ENCODE measurements around the gene HLA-G. TPM values are rescaled to one million over a fixed set of nuclear protein-coding genes. Genes with fewer than 3 reads are reported as not detected.

The HLA-G gene
- total RNA-seq, 1 experiment from 2014 or later: not detected

DNA sequence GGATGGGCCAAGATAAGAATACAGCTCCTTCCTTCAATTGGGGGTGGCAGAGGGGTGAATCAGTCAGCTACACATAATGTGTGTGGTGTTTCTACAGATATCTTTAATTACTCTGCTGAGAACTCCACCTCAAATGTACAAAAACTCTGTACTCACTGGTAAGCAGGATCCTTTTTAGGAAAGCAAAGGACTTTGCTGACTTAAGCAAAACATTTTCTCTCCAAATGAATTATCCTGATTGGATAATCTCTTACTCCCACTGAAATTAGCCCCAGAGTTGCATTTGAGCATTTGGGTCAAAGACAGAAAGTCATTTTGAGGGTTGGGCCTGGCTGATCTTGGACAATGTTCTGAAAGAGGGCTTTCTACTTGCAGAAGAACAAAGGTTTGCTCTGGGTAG is 13.4 kb downstream of the HLA-G start:
- intact Hi-C loops (cut with micrococcal nuclease): no loop called here
- H4K20me1 ChIP-seq (ENCODE audit: insufficient read depth): no peaks in the 10 kb centered on the region
- H3K4me3 ChIP-seq (replicated peaks in 1 of 2; ENCODE audit: low read depth in 1 of 2, low read length in 2 of 2): no peak overlapping the region
- H3K27me3 ChIP-seq (ENCODE audit: insufficient read depth, low read length): no peaks in the 10 kb centered on the region
- BruUV-seq (replicated peaks): no TSS peak
- no peaks in the 10 kb centered on the region for H3K79me2 ChIP-seq (ENCODE audit: insufficient read depth, low read length)
- no peak overlapping the region for H2AFZ ChIP-seq (ENCODE audit: low read depth, low read length, poor library complexity, severe bottlenecking)
- no peak overlapping the region for H3K9ac ChIP-seq (ENCODE audit: low read length)
- CTCF ChIA-PET: no interaction called here
- TF ChIP-seq, protein P1, sequence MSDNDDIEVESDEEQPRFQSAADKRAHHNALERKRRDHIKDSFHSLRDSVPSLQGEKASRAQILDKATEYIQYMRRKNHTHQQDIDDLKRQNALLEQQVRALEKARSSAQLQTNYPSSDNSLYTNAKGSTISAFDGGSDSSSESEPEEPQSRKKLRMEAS (IDR thresholded peaks at IDR 0.05): no peak
- TF ChIP-seq ELF1 (IDR thresholded peaks at IDR 0.05; ENCODE audit: borderline replicate concordance, low read depth): no peak
- no peak for TF ChIP-seq EZH2 (IDR thresholded peaks at IDR 0.05)
- no peak for TF ChIP-seq ZFX (IDR thresholded peaks at IDR 0.05)
- no peak for TF ChIP-seq CEBPB (IDR thresholded peaks at IDR 0.05; ENCODE audit: low read depth)
- no peak for TF ChIP-seq EZH2phosphoT487 (IDR thresholded peaks at IDR 0.05; ENCODE audit: borderline replicate concordance)
- TF ChIP-seq, protein P2, sequence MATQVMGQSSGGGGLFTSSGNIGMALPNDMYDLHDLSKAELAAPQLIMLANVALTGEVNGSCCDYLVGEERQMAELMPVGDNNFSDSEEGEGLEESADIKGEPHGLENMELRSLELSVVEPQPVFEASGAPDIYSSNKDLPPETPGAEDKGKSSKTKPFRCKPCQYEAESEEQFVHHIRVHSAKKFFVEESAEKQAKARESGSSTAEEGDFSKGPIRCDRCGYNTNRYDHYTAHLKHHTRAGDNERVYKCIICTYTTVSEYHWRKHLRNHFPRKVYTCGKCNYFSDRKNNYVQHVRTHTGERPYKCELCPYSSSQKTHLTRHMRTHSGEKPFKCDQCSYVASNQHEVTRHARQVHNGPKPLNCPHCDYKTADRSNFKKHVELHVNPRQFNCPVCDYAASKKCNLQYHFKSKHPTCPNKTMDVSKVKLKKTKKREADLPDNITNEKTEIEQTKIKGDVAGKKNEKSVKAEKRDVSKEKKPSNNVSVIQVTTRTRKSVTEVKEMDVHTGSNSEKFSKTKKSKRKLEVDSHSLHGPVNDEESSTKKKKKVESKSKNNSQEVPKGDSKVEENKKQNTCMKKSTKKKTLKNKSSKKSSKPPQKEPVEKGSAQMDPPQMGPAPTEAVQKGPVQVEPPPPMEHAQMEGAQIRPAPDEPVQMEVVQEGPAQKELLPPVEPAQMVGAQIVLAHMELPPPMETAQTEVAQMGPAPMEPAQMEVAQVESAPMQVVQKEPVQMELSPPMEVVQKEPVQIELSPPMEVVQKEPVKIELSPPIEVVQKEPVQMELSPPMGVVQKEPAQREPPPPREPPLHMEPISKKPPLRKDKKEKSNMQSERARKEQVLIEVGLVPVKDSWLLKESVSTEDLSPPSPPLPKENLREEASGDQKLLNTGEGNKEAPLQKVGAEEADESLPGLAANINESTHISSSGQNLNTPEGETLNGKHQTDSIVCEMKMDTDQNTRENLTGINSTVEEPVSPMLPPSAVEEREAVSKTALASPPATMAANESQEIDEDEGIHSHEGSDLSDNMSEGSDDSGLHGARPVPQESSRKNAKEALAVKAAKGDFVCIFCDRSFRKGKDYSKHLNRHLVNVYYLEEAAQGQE (IDR thresholded peaks at IDR 0.05; ENCODE audit: low read depth): no peak
- TF ChIP-seq, protein P3, sequence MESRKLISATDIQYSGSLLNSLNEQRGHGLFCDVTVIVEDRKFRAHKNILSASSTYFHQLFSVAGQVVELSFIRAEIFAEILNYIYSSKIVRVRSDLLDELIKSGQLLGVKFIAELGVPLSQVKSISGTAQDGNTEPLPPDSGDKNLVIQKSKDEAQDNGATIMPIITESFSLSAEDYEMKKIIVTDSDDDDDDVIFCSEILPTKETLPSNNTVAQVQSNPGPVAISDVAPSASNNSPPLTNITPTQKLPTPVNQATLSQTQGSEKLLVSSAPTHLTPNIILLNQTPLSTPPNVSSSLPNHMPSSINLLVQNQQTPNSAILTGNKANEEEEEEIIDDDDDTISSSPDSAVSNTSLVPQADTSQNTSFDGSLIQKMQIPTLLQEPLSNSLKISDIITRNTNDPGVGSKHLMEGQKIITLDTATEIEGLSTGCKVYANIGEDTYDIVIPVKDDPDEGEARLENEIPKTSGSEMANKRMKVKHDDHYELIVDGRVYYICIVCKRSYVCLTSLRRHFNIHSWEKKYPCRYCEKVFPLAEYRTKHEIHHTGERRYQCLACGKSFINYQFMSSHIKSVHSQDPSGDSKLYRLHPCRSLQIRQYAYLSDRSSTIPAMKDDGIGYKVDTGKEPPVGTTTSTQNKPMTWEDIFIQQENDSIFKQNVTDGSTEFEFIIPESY (IDR thresholded peaks at IDR 0.05; ENCODE audit: extremely low read depth, insufficient replicate concordance, low read length): no peak
- TF ChIP-seq YY1 (IDR thresholded peaks at IDR 0.05; ENCODE audit: extremely low read depth, insufficient replicate concordance, low read depth, low read length): no peak
- no peak for TF ChIP-seq SRF (IDR thresholded peaks at IDR 0.05; ENCODE audit: low read depth)
- no peak for TF ChIP-seq TCF7L2 (IDR thresholded peaks at IDR 0.05; ENCODE audit: borderline replicate concordance, extremely low read depth, insufficient read depth, insufficient read length)
- TF ChIP-seq JUND (IDR thresholded peaks at IDR 0.05): no peak
- no peak for TF ChIP-seq ZNF274 (IDR thresholded peaks at IDR 0.05; ENCODE audit: low read depth, low read length)
- TF ChIP-seq FOSL1 (IDR thresholded peaks at IDR 0.05; ENCODE audit: low read depth): no peak
- TF ChIP-seq RAD21 (IDR thresholded peaks at IDR 0.05; ENCODE audit: low read depth): no peak
- TF ChIP-seq SP1 (IDR thresholded peaks at IDR 0.05; ENCODE audit: low read depth): no peak
- TF ChIP-seq POLR2AphosphoS5 (IDR thresholded peaks at IDR 0.05; ENCODE audit: low read depth, low read length): no peak
- TF ChIP-seq, protein P4, sequence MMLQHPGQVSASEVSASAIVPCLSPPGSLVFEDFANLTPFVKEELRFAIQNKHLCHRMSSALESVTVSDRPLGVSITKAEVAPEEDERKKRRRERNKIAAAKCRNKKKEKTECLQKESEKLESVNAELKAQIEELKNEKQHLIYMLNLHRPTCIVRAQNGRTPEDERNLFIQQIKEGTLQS (IDR thresholded peaks at IDR 0.05): no peak
- TF ChIP-seq, protein P5, sequence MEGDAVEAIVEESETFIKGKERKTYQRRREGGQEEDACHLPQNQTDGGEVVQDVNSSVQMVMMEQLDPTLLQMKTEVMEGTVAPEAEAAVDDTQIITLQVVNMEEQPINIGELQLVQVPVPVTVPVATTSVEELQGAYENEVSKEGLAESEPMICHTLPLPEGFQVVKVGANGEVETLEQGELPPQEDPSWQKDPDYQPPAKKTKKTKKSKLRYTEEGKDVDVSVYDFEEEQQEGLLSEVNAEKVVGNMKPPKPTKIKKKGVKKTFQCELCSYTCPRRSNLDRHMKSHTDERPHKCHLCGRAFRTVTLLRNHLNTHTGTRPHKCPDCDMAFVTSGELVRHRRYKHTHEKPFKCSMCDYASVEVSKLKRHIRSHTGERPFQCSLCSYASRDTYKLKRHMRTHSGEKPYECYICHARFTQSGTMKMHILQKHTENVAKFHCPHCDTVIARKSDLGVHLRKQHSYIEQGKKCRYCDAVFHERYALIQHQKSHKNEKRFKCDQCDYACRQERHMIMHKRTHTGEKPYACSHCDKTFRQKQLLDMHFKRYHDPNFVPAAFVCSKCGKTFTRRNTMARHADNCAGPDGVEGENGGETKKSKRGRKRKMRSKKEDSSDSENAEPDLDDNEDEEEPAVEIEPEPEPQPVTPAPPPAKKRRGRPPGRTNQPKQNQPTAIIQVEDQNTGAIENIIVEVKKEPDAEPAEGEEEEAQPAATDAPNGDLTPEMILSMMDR (IDR thresholded peaks at IDR 0.05 in 2 of 3, conservative IDR thresholded peaks at IDR 0.05 in 1 of 3; ENCODE audit: borderline replicate concordance in 1 of 3, insufficient read depth in 1 of 3, low read depth in 2 of 3, low read length in 2 of 3): no peak
- no peak for TF ChIP-seq EGR1 (IDR thresholded peaks at IDR 0.05; ENCODE audit: low read depth)
- peaks cover 0 to 25% of the 10 kb centered on the region in 2 experiments; a peak in 2 of 4 replicates for H3K4me1 ChIP-seq (ENCODE audit: control insufficient read depth in 1 of 2, insufficient read depth in 2 of 2, low read length in 2 of 2)
- no peak for DNase-seq (ENCODE audit: low read depth, low spot score)
- H3K36me3 ChIP-seq (ENCODE audit: control insufficient read depth in 1 of 2, insufficient read depth in 2 of 2, low read length in 2 of 2): no peaks in the 10 kb centered on the region
- no peak overlapping the region for H3K4me2 ChIP-seq (ENCODE audit: low read length)
- no peak for ATAC-seq
- H3K9me2 ChIP-seq (ENCODE audit: insufficient read depth): no peaks in the 10 kb centered on the region
- peaks cover 0 to 2% of the 10 kb centered on the region in 2 experiments; a peak in 1 of 4 replicates for H3K9me3 ChIP-seq (ENCODE audit: control insufficient read depth in 1 of 2, insufficient read depth in 1 of 2, low read depth in 1 of 2, low read length in 2 of 2)
- POLR2A ChIA-PET: no interaction called here
- no peak overlapping the region for H3K27ac ChIP-seq (ENCODE audit: low read depth, low read length)
- RAD21 ChIA-PET (ENCODE audit: low non-redundant PET in 1 of 2, low total read pairs in 2 of 2, uncharacterized antibody in 2 of 2, unreplicated experiment in 2 of 2): no interaction called here

Data from HCT116 (cell line).